RWPE2 (cell line): ENCODE data around the gene ZNF541.

Experiments
- ATAC-seq: fragments of 200-7000 bp; cut with Tn5 transposase; 3 replicates; pipeline ENCODE4 v1.9.1; 2021; ENCODE audit warnings: low read depth
- DNase-seq: peaks from one replicate; pipeline ENCODE4 v3.0.0-alpha.2; 2020; ENCODE audit warnings: low spot score
- H3K27ac ChIP-seq: fragments of 450-650 bp; 2 replicates; pipeline ENCODE4 v1.5.1; 2017; ENCODE audit warnings: mild to moderate bottlenecking; ENCODE audit not compliant: poor library complexity, severe bottlenecking
- H3K27me3 ChIP-seq: fragments of 250-450 bp; sonication (Bioruptor Pico); 2 replicates; pipeline ENCODE4 v1.5.1; 2021; ENCODE audit warnings: mild to moderate bottlenecking, moderate library complexity; ENCODE audit not compliant: insufficient read depth, poor library complexity, severe bottlenecking
- H3K36me3 ChIP-seq: fragments of 250-450 bp; sonication (Bioruptor Pico); 2 replicates; pipeline ENCODE4 v1.5.1; 2020; ENCODE audit warnings: low read depth, mild to moderate bottlenecking, moderate library complexity
- H3K4me1 ChIP-seq: fragments of 250-450 bp; sonication (Bioruptor Pico); 2 replicates; pipeline ENCODE4 v1.5.1; 2021; ENCODE audit warnings: mild to moderate bottlenecking, moderate library complexity; ENCODE audit not compliant: insufficient read depth, poor library complexity, severe bottlenecking
- H3K4me3 ChIP-seq: fragments of 250-450 bp; sonication (Bioruptor Pico); 2 replicates; pipeline ENCODE4 v1.5.1; 2021; ENCODE audit warnings: mild to moderate bottlenecking, moderate library complexity; ENCODE audit not compliant: severe bottlenecking
- H3K9me3 ChIP-seq: fragments of 250-450 bp; sonication (Bioruptor Pico); 2 replicates; pipeline ENCODE4 v1.5.1; 2021; ENCODE audit warnings: mild to moderate bottlenecking, moderate library complexity; ENCODE audit not compliant: severe bottlenecking
- CTCF ChIP-seq: fragments of 450-650 bp; IDR thresholded peaks from one replicate; pipeline ENCODE4 v1.5.1; 2017; ENCODE audit warnings: mild to moderate bottlenecking, moderate library complexity; ENCODE audit not compliant: poor library complexity, severe bottlenecking

Gene ZNF541

GRCh38 chr19:47573071-47574026 lies at the start of gene ZNF541:
Gene ZNF541, minus strand, starts transcription at chr19:47573148. Its CDS starts 17,292 bp downstream, at chr19:47555856.
- no peaks in the 10 kb centered on the region for H3K36me3 ChIP-seq
- peak within 1 kb of the TSS; percentile 28 for H3K4me3 ChIP-seq
- no peaks in the 10 kb centered on the region for H3K4me1 ChIP-seq
- no peaks in the 10 kb centered on the region for H3K27me3 ChIP-seq
- no peak within 1 kb of the TSS for H3K27ac ChIP-seq
- ATAC-seq, result peak; percentile 58
- no peaks in the 10 kb centered on the region for H3K9me3 ChIP-seq
- no peak for TF ChIP-seq CTCF
- DNase-seq, result peak; percentile 69

- no peaks in the 10 kb centered on the region for H3K9me3 ChIP-seq
- no peak for TF ChIP-seq CTCF
- no peaks in the 10 kb centered on the region for H3K27me3 ChIP-seq
- no peak overlapping the region for H3K27ac ChIP-seq
- ATAC-seq (no peak), DNase-seq (no peak)
- H3K36me3 ChIP-seq, result peaks cover 12% of the 10 kb centered on the region; the same call in 1 of the 2 replicates
- peaks cover 13% of the 10 kb centered on the region for H3K4me1 ChIP-seq
- no peak overlapping the region for H3K4me3 ChIP-seq
Observed at GRCh38 chr19:47619763-47620162, 46.8 kb upstream of the ZNF541 start.

- TF ChIP-seq CTCF, result no peak
- H3K36me3 ChIP-seq, result peaks cover 12% of the 10 kb centered on the region; the same call in 1 of the 2 replicates
- ATAC-seq, result no peak
- no peaks in the 10 kb centered on the region for H3K27me3 ChIP-seq
- no peak overlapping the region for H3K27ac ChIP-seq
- no peaks in the 10 kb centered on the region for H3K9me3 ChIP-seq
- peaks cover 7% of the 10 kb centered on the region for H3K4me1 ChIP-seq
- DNase-seq, result no peak
- H3K4me3 ChIP-seq, result no peak overlapping the region
Observed at GRCh38 chr19:47618771-47619170, 45.8 kb upstream of the ZNF541 start.

- H3K36me3 ChIP-seq, result peaks cover 13% of the 10 kb centered on the region; the same call in 1 of the 2 replicates
- H3K9me3 ChIP-seq, result no peaks in the 10 kb centered on the region
- DNase-seq, result no peak
- H3K4me3 ChIP-seq, result no peak overlapping the region
- no peaks in the 10 kb centered on the region for H3K27me3 ChIP-seq
- peaks cover under 1% of the 10 kb centered on the region for H3K4me1 ChIP-seq
- no peak for ATAC-seq
- no peak for TF ChIP-seq CTCF
- H3K27ac ChIP-seq, result no peak overlapping the region
Observed at GRCh38 chr19:47615714-47616113, 42.8 kb upstream of the ZNF541 start.

- H3K4me1 ChIP-seq, result peaks cover 3% of the 10 kb centered on the region
- H3K27me3 ChIP-seq, result no peaks in the 10 kb centered on the region
- peaks cover 13% of the 10 kb centered on the region; the same call in 1 of the 2 replicates for H3K36me3 ChIP-seq
- H3K4me3 ChIP-seq, result no peak overlapping the region
- no peak overlapping the region for H3K27ac ChIP-seq
- H3K9me3 ChIP-seq, result no peaks in the 10 kb centered on the region
- no peak for TF ChIP-seq CTCF
- DNase-seq (no peak), ATAC-seq (no peak)
Observed at GRCh38 chr19:47615230-47615629, 42.3 kb upstream of the ZNF541 start.
